Natural killer cell (primary cell): ENCODE results near the gene DGKZ. TPM values are rescaled to one million over a fixed set of nuclear protein-coding genes. Genes with fewer than 3 reads are reported as not detected.

Source experiments
- ATAC-seq, 3 donors: fragments of 150-1000 bp in 2 of 3; fragments of 200-7000 bp in 1 of 3; cut with Tn5 transposase; 1 replicate in 1 of 3; 2 replicates in 2 of 3; pipeline ENCODE4 v1.10.0; 2021; ENCODE audit warnings: mild to moderate bottlenecking in 2 of 3, moderate library complexity in 2 of 3
- DNase-seq, 2 donors: peaks; one replicate each; pipeline versions ENCODE4 v3.0.0 to v3.0.0-alpha.2; 2013 to 2021; ENCODE audit warnings: mixed read lengths in 1 of 2
- H3K27ac ChIP-seq: one replicate; pipeline ENCODE4 v1.5.1; 2013; ENCODE audit warnings: mild to moderate bottlenecking, low read length
- H3K27me3 ChIP-seq: one replicate; pipeline ENCODE4 v1.6.1; 2013; ENCODE audit warnings: low read length; ENCODE audit not compliant: control insufficient read depth, insufficient read depth
- H3K36me3 ChIP-seq: one replicate; pipeline ENCODE4 v1.6.1; 2013; ENCODE audit warnings: low read length; ENCODE audit not compliant: control insufficient read depth, insufficient read depth
- H3K4me1 ChIP-seq: one replicate; pipeline ENCODE4 v1.6.1; 2013; ENCODE audit warnings: low read length; ENCODE audit not compliant: control insufficient read depth, insufficient read depth
- H3K4me3 ChIP-seq: one replicate; pipeline ENCODE4 v1.5.1; 2013; ENCODE audit warnings: low read length
- H3K9me3 ChIP-seq: one replicate; pipeline ENCODE4 v1.6.1; 2013; ENCODE audit warnings: low read length; ENCODE audit not compliant: control insufficient read depth, insufficient read depth
- H3K27ac Mint-ChIP-seq, 2 donors: one replicate each; pipeline ENCODE4 v1.8.0; 2022; ENCODE audit warnings: mild to moderate bottlenecking in 2 of 2, mixed read lengths in 2 of 2, moderate library complexity in 1 of 2
- H3K27me3 Mint-ChIP-seq, 2 donors: one replicate each; pipeline ENCODE4 v1.8.0; 2022; ENCODE audit warnings: low read depth in 2 of 2, mixed read lengths in 2 of 2
- H3K36me3 Mint-ChIP-seq: one replicate; pipeline ENCODE4 v1.8.0; 2022; ENCODE audit warnings: mixed read lengths
- H3K4me1 Mint-ChIP-seq, 2 donors: one replicate each; pipeline ENCODE4 v1.8.0; 2022; ENCODE audit warnings: mixed read lengths in 2 of 2
- H3K4me3 Mint-ChIP-seq: one replicate; pipeline ENCODE4 v1.8.0; 2022; ENCODE audit warnings: mild to moderate bottlenecking, moderate library complexity, mixed read lengths
- H3K9me3 Mint-ChIP-seq, 2 donors: one replicate each; pipeline ENCODE4 v1.8.0; 2022; ENCODE audit warnings: mixed read lengths in 2 of 2
- CTCF ChIP-seq: fragments of 200-600 bp; IDR thresholded peaks from one replicate; pipeline ENCODE4 v1.8.0; 2022; ENCODE audit warnings: antibody characterized with exemption
- WGBS: methylation state at CpG from one replicate; pipeline ENCODE4 v1.1.7; 2013; ENCODE audit warnings: missing lambda C conversion rate; ENCODE audit not compliant: insufficient coverage; 5-methylcytosine and 5-hydroxymethylcytosine counted together
- intact Hi-C: fragments of 100-400 bp; cut with micrococcal nuclease; formaldehyde crosslinking; loops from one replicate; pipeline ENCODE4 v1.14.2; 2022
- total RNA-seq, 4 donors: library from RNA; stranded (reverse); fragments of 120-200 nt in 1 of 4; gene quantifications; one replicate each; pipeline versions ENCODE4 v1.2.3 to v1.2.4, GENCODE V29; 2013 to 2022

DGKZ gene
- total RNA-seq, 3 donors from 2014 or later (not counting 1 experiment from before 2014, with no cell fraction given) = 307 to 377 (median 350) TPM

GRCh38 chr11:46357483-46357936 is 10.2 kb downstream of the DGKZ start:
- no peak for TF ChIP-seq CTCF
- Histone ChIP-seq H3K27ac (peak overlapping the region; percentile 26), H3K4me3 (no peak overlapping the region), H3K36me3 (peaks cover 21% of the 10 kb centered on the region), H3K27me3 (no peaks in the 10 kb centered on the region), H3K9me3 (no peaks in the 10 kb centered on the region), H3K4me1 (peaks cover 76% of the 10 kb centered on the region)
- no peak for ATAC-seq
- Mint-ChIP-seq H3K4me3 (peak overlapping the region; percentile 66), H3K4me1 (peaks cover 58 to 70% of the 10 kb centered on the region in 2 donors), H3K27ac (peak overlapping the region; percentile 87 to 89), H3K9me3 (no peaks in the 10 kb centered on the region), H3K36me3 (no peaks in the 10 kb centered on the region), H3K27me3 (no peaks in the 10 kb centered on the region)
- intact Hi-C loops = no loop called here
- no peak for DNase-seq
- 83% methylated on average over 11 of the region's 11 CpGs for WGBS

- H3K4me3 Mint-ChIP-seq = peak overlapping the region; percentile 86
- peaks cover 78% of the 10 kb centered on the region for H3K4me1 ChIP-seq
- no peak overlapping the region for H3K27ac ChIP-seq
- H3K4me3 ChIP-seq = no peak overlapping the region
- peak overlapping the region; percentile 81 to 94 for H3K27ac Mint-ChIP-seq
- H3K4me1 Mint-ChIP-seq = peaks cover 63 to 68% of the 10 kb centered on the region in 2 donors
- H3K36me3 ChIP-seq = peaks cover 30% of the 10 kb centered on the region
- no peaks in the 10 kb centered on the region for H3K9me3 ChIP-seq
- H3K36me3 Mint-ChIP-seq = no peaks in the 10 kb centered on the region
- ATAC-seq = no peak
- intact Hi-C loops = no loop called here
- DNase-seq = no peak
- no peaks in the 10 kb centered on the region for H3K9me3 Mint-ChIP-seq
- no peaks in the 10 kb centered on the region for H3K27me3 ChIP-seq
- no CpG with 5 or more reads among the region's 1 CpG for WGBS
- no peak for TF ChIP-seq CTCF
- H3K27me3 Mint-ChIP-seq = no peaks in the 10 kb centered on the region
Measured at GRCh38 chr11:46359953-46360352, 12.7 kb downstream of the DGKZ start.

GRCh38 chr11:46360878-46361277 is 13.6 kb downstream of the DGKZ start:
- Histone ChIP-seq H3K9me3 (no peaks in the 10 kb centered on the region), H3K4me1 (peaks cover 80% of the 10 kb centered on the region), H3K27ac (peak overlapping the region; percentile 47), H3K27me3 (no peaks in the 10 kb centered on the region), H3K4me3 (peak overlapping the region; percentile 19), H3K36me3 (peaks cover 29% of the 10 kb centered on the region)
- peak in 1 of 2 donors; percentile 50 for DNase-seq
- ATAC-seq = peak; percentile 27 to 59 (median 38)
- Mint-ChIP-seq H3K36me3 (no peaks in the 10 kb centered on the region), H3K4me1 (peaks cover 60 to 74% of the 10 kb centered on the region in 2 donors), H3K9me3 (no peaks in the 10 kb centered on the region), H3K27me3 (no peaks in the 10 kb centered on the region), H3K4me3 (peak overlapping the region; percentile 86), H3K27ac (peak overlapping the region; percentile 81 to 94)
- 30% methylated on average over 6 of the region's 7 CpGs for whole genome bisulfite sequencing
- intact Hi-C loops = no loop called here
- no peak for TF ChIP-seq CTCF
